Measurements from ENCODE around the gene COL13A1.

DNA sequence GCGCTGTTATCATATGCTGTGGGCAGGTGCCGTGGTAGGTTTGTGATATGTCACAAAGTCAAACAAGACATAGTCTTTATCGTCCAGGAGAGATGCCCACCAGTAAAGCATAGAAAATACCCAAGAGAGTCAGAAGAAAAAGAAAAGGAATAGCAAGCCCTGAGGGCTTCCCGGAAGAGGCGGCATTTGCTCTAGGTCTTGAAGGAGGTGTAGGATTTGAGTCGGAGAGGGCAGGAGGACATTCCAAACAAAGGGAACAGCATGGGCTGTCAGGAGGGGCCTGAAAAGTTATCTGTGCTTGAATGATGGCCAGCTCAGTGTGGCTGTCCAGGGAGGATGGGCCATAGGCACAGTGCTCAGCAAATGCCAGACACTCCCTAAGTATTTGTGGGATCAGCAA lies 42.2 kb downstream of the COL13A1 start:
- TF ChIP-seq, protein P1, sequence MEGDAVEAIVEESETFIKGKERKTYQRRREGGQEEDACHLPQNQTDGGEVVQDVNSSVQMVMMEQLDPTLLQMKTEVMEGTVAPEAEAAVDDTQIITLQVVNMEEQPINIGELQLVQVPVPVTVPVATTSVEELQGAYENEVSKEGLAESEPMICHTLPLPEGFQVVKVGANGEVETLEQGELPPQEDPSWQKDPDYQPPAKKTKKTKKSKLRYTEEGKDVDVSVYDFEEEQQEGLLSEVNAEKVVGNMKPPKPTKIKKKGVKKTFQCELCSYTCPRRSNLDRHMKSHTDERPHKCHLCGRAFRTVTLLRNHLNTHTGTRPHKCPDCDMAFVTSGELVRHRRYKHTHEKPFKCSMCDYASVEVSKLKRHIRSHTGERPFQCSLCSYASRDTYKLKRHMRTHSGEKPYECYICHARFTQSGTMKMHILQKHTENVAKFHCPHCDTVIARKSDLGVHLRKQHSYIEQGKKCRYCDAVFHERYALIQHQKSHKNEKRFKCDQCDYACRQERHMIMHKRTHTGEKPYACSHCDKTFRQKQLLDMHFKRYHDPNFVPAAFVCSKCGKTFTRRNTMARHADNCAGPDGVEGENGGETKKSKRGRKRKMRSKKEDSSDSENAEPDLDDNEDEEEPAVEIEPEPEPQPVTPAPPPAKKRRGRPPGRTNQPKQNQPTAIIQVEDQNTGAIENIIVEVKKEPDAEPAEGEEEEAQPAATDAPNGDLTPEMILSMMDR (IDR thresholded peaks at IDR 0.05) = no peak
- TF ChIP-seq POLR2AphosphoS5 (IDR thresholded peaks at IDR 0.05) = no peak
- no peak for TF ChIP-seq POLR2A (IDR thresholded peaks at IDR 0.05)
